Bronchial epithelial cell (primary cell): ENCODE results near the gene MDGA2. TPM values are rescaled to one million over a fixed set of nuclear protein-coding genes. Genes with fewer than 3 reads are reported as not detected.

Experiments
- DNase-seq: peaks from one replicate; pipeline ENCODE4 v3.0.0-alpha.2; 2010; ENCODE audit warnings: low read depth
- FAIRE-seq: peaks from 2 replicates; lab custom pipeline; 2011; peaks lifted over from hg19 to GRCh38; lab: Jason Lieb, UNC
- H3K27me3 ChIP-seq: 2 replicates; pipeline ENCODE4 v1.5.1; 2011; ENCODE audit warnings: low read length; ENCODE audit not compliant: control insufficient read depth, insufficient read depth
- H3K36me3 ChIP-seq: 2 replicates; pipeline ENCODE4 v1.5.1; 2011; ENCODE audit warnings: low read length; ENCODE audit not compliant: control insufficient read depth, insufficient read depth
- H3K4me3 ChIP-seq: 2 replicates; pipeline ENCODE4 v1.5.1; 2011; ENCODE audit warnings: mild to moderate bottlenecking, low read depth, low read length, control low read depth
- CTCF ChIP-seq: IDR thresholded peaks from 2 replicates; pipeline ENCODE4 v1.5.1; 2011; ENCODE audit warnings: mild to moderate bottlenecking, moderate library complexity, low read length, control low read depth, inconsistent platforms; ENCODE audit not compliant: insufficient read depth, severe bottlenecking
- total RNA-seq: library from RNA; depleted of rRNA; stranded (reverse); fragments of >200 nt; gene quantifications from 2 replicates; pipeline ENCODE4 v1.2.1, GENCODE V29; 2014

MDGA2 gene
- total RNA-seq: not detected in 2 replicates

GRCh38 chr14:47675466-47676314 is at the start of gene MDGA2:
Gene MDGA2, minus strand, starts transcription at chr14:47675605.
- TF ChIP-seq CTCF: no peak
- H3K36me3 ChIP-seq: no peaks in the 10 kb centered on the region
- peak; percentile 0 for DNase-seq
- peaks cover 22% of the 10 kb centered on the region for H3K27me3 ChIP-seq
- H3K4me3 ChIP-seq: no peak within 1 kb of the TSS
- no peak for FAIRE-seq

- Histone ChIP-seq H3K36me3 (no peaks in the 10 kb centered on the region), H3K27me3 (no peaks in the 10 kb centered on the region), H3K4me3 (no peak overlapping the region)
- DNase-seq (no peak), FAIRE-seq (no peak)
- no peak for TF ChIP-seq CTCF
Observed at GRCh38 chr14:47722929-47723693, 47.7 kb upstream of the MDGA2 start.

- H3K36me3 ChIP-seq: no peaks in the 10 kb centered on the region
- no peak for FAIRE-seq
- no peak overlapping the region for H3K4me3 ChIP-seq
- no peak for TF ChIP-seq CTCF
- H3K27me3 ChIP-seq: no peaks in the 10 kb centered on the region
- DNase-seq: no peak
Observed at GRCh38 chr14:47720281-47720680, 44.9 kb upstream of the MDGA2 start.

- DNase-seq (no peak), FAIRE-seq (no peak)
- TF ChIP-seq CTCF: no peak
- Histone ChIP-seq H3K27me3 (no peaks in the 10 kb centered on the region), H3K36me3 (no peaks in the 10 kb centered on the region), H3K4me3 (no peak overlapping the region)
Observed at GRCh38 chr14:47715330-47715729, 39.9 kb upstream of the MDGA2 start.

GRCh38 chr14:47710581-47710980 is 35.2 kb upstream of the MDGA2 start:
- peak; percentile 6 for DNase-seq

More at GRCh38 chr14:47710581-47710980, 35.2 kb upstream of the MDGA2 start:
- no peaks in the 10 kb centered on the region for H3K36me3 ChIP-seq
- no peak for TF ChIP-seq CTCF
- no peak overlapping the region for H3K4me3 ChIP-seq
- FAIRE-seq: no peak
- no peaks in the 10 kb centered on the region for H3K27me3 ChIP-seq
